22Rv1 (cell line): ENCODE data around the gene CD72.

Experiments used
- CTCF ChIP-seq: fragments of 450-650 bp; IDR thresholded peaks from 2 replicates; pipeline ENCODE4 v1.5.1; 2017; ENCODE audit warnings: mild to moderate bottlenecking
- ZFX ChIP-seq: fragments of 450-650 bp; IDR thresholded peaks from 2 replicates; pipeline ENCODE4 v1.6.1; 2017; ENCODE audit warnings: antibody characterized with exemption, borderline replicate concordance

GRCh38 chr9:35609820-35610163 is 8.4 kb downstream of the CD72 start:
- TF ChIP-seq CTCF (no peak), ZFX (no peak)
